ENCODE results near the gene DNAH14.

DNA sequence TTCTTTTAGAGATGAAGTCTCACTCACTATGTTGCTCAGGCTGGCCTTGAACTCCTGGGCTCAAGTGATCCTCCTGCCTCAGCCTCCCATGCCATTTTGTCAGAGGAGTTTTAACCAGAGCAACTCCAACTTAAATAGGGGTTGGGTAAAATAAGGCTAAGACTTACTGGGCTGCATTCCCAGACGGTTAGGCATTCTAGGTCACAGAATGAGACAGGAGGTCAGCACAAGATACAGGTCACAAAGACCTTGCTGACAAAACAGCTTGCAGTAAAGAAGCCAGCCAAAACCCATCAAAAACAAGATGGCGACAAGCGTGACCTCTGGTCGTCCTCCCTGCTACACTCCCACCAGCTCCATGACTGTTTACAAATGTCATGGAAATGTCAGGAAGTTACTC, 5.7 kb upstream of the DNAH14 start:
- TF ChIP-seq MAFK (IDR thresholded peaks at IDR 0.05; ENCODE audit: low read depth, low read length) (no peak), GABPA (IDR thresholded peaks at IDR 0.05; ENCODE audit: borderline replicate concordance, insufficient read depth, low read length) (no peak), CHD2 (IDR thresholded peaks at IDR 0.05; ENCODE audit: low read length) (no peak)
- TF ChIP-seq, protein P1, sequence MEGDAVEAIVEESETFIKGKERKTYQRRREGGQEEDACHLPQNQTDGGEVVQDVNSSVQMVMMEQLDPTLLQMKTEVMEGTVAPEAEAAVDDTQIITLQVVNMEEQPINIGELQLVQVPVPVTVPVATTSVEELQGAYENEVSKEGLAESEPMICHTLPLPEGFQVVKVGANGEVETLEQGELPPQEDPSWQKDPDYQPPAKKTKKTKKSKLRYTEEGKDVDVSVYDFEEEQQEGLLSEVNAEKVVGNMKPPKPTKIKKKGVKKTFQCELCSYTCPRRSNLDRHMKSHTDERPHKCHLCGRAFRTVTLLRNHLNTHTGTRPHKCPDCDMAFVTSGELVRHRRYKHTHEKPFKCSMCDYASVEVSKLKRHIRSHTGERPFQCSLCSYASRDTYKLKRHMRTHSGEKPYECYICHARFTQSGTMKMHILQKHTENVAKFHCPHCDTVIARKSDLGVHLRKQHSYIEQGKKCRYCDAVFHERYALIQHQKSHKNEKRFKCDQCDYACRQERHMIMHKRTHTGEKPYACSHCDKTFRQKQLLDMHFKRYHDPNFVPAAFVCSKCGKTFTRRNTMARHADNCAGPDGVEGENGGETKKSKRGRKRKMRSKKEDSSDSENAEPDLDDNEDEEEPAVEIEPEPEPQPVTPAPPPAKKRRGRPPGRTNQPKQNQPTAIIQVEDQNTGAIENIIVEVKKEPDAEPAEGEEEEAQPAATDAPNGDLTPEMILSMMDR (IDR thresholded peaks at IDR 0.05; ENCODE audit: control extremely low read depth in 1 of 3, insufficient read depth in 1 of 3, low read depth in 1 of 3, low read length in 3 of 3), result no peak
- TF ChIP-seq, protein P2, sequence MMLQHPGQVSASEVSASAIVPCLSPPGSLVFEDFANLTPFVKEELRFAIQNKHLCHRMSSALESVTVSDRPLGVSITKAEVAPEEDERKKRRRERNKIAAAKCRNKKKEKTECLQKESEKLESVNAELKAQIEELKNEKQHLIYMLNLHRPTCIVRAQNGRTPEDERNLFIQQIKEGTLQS (IDR thresholded peaks at IDR 0.05; ENCODE audit: insufficient read depth, low read depth, low read length), result no peak
- TF ChIP-seq, protein P3, sequence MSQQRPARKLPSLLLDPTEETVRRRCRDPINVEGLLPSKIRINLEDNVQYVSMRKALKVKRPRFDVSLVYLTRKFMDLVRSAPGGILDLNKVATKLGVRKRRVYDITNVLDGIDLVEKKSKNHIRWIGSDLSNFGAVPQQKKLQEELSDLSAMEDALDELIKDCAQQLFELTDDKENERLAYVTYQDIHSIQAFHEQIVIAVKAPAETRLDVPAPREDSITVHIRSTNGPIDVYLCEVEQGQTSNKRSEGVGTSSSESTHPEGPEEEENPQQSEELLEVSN (IDR thresholded peaks at IDR 0.05), result no peak

Measured in H1 (cell line).